DMS 273 treated with DMSO at 0.1 percent for 48 hours (cell line): ENCODE results near the gene CYGB.

Experiments used
- DNase-seq: peaks from one replicate; lab custom pipeline; 2025; lab: John Stamatoyannopoulos, UW

Gene CYGB

DNA sequence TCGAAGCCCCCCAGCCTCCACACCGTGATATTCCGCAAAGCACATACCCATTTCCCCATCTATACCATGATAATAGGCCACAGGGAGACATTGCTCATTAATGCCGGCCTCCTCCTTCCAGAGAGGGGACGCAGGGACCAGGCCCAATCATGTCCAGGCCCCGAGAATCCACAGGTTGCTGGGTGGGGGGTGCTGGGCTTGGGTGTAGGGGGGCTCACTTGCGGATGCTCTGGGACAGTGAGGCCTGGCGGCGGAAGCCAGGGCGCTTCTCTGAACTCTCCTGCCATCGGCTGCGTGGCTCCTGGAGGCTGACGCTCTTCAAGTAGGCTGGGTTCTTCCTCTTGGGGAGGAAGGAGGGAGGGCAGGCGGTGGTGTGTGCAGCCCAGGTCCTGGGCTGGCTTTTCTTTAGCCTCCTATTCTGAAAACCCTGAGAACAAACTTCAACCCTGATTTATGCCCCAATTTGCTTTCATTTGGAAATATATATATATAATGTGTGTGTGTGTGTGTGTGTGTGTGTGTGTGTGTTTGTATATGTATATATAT is 57.9 kb downstream of the CYGB start:
- DNase-seq = no peak

- DNase-seq = no peak
These were observed 58.6 kb downstream of the CYGB start for GRCh38 chr17:76478730-76479514.

- DNase-seq = no peak
These were observed 59.4 kb downstream of the CYGB start for GRCh38 chr17:76478097-76478496.

DNA sequence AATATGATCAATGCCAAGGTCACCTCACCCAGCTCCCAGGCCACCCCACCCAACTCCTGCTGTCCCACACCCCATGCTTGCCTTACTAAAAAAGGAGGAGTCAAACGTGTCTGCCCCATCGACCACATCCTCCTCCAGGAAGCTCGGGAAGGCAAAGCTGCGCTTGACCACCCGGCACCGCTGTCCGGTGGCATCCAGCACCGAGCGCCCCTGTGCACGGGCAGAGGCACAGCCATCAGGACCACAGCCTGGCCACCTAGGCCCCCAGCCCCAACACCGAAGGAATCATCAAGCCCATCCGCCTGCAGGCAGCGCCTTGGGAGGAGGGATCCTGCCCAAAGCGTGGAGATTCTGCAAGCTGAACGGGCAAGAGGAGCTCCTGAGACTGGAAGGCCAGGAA is 59.9 kb downstream of the CYGB start:
- no peak for DNase-seq
